HG03520 (cell line): ENCODE measurements around the gene GNAI2.
"Not testable (repeated sequence)": the region's sequence is repeated elsewhere in the genome, so short reads cannot be mapped to it uniquely, and the experiment has no call there.

Experiments used
- ATAC-seq: cut with Tn5 transposase; IDR thresholded peaks from one replicate; pipeline ENCODE4 v1.9.1; 2021; ENCODE audit warnings: mild to moderate bottlenecking, moderate library complexity; ENCODE audit not compliant: unreplicated experiment

GNAI2 gene

GRCh38 chr3:50204804-50205412 lies 31.1 kb upstream of the GNAI2 start, which contains the start of gene SLC38A3:
Gene SLC38A3, plus strand, starts transcription at chr3:50205271. Its CDS starts 8,929 bp downstream, at chr3:50214200.
- ATAC-seq = no peak

GRCh38 chr3:50205413-50206276 lies 30.4 kb upstream of the GNAI2 start:
- no peak for ATAC-seq

- ATAC-seq = no peak
Measured at GRCh38 chr3:50207359-50208042, 28.5 kb upstream of the GNAI2 start.

- ATAC-seq = no peak
Measured at GRCh38 chr3:50208677-50209344, 27.2 kb upstream of the GNAI2 start.

- no peak for ATAC-seq
Measured at GRCh38 chr3:50210176-50210509, 25.9 kb upstream of the GNAI2 start.

GRCh38 chr3:50210510-50211367 lies 25.3 kb upstream of the GNAI2 start:
- ATAC-seq = no peak

- ATAC-seq = not testable (repeated sequence)
Measured at GRCh38 chr3:50211368-50211717, 24.7 kb upstream of the GNAI2 start.

GRCh38 chr3:50211930-50212329 lies 24.1 kb upstream of the GNAI2 start:
- no peak for ATAC-seq

- ATAC-seq = no peak
Measured at GRCh38 chr3:50212502-50212901, 23.5 kb upstream of the GNAI2 start.

GRCh38 chr3:50212971-50213370 lies 23.0 kb upstream of the GNAI2 start:
- ATAC-seq = no peak

- ATAC-seq = no peak
Measured at GRCh38 chr3:50213373-50213772, 22.6 kb upstream of the GNAI2 start.

- ATAC-seq = no peak
Measured at GRCh38 chr3:50214824-50215223, 21.2 kb upstream of the GNAI2 start.

GRCh38 chr3:50215529-50215928 lies 20.5 kb upstream of the GNAI2 start:
- ATAC-seq = no peak

GRCh38 chr3:50217681-50218080 lies 18.3 kb upstream of the GNAI2 start:
- ATAC-seq = no peak

- no peak for ATAC-seq
Measured at GRCh38 chr3:50218448-50218847, 17.6 kb upstream of the GNAI2 start.

GRCh38 chr3:50219285-50219684 lies 16.7 kb upstream of the GNAI2 start:
- ATAC-seq = no peak

- ATAC-seq = no peak
Measured at GRCh38 chr3:50220109-50220508, 15.9 kb upstream of the GNAI2 start.

- ATAC-seq = no peak
Measured at GRCh38 chr3:50221051-50221410, 15.0 kb upstream of the GNAI2 start.

- no peak for ATAC-seq
Measured at GRCh38 chr3:50221411-50222168, 14.4 kb upstream of the GNAI2 start.

- ATAC-seq = no peak
Measured at GRCh38 chr3:50222169-50222528, 13.9 kb upstream of the GNAI2 start.
